GM19455 (cell line): Measurements from ENCODE around the gene ZNF831.

Source experiments
- ATAC-seq: cut with Tn5 transposase; IDR thresholded peaks from one replicate; pipeline ENCODE4 v1.9.1; 2021; ENCODE audit not compliant: unreplicated experiment

Gene ZNF831

GRCh38 chr20:59139998-59140397 lies 23.6 kb upstream of the ZNF831 start:
- ATAC-seq = no peak

GRCh38 chr20:59141818-59142581 lies 21.6 kb upstream of the ZNF831 start:
- no peak for ATAC-seq

GRCh38 chr20:59143326-59143725 lies 20.3 kb upstream of the ZNF831 start:
- no peak for ATAC-seq

GRCh38 chr20:59144179-59144830 lies 19.3 kb upstream of the ZNF831 start:
- no peak for ATAC-seq

- ATAC-seq = no peak
Measured at GRCh38 chr20:59144831-59145196, 18.8 kb upstream of the ZNF831 start.

GRCh38 chr20:59145247-59145923 lies 18.2 kb upstream of the ZNF831 start:
- ATAC-seq = no peak

- ATAC-seq = no peak
Measured at GRCh38 chr20:59145924-59146779, 17.5 kb upstream of the ZNF831 start.

GRCh38 chr20:59146780-59147565 lies 16.6 kb upstream of the ZNF831 start:
- ATAC-seq = no peak

GRCh38 chr20:59147586-59147985 lies 16.0 kb upstream of the ZNF831 start:
- no peak for ATAC-seq

GRCh38 chr20:59148701-59149493 lies 14.7 kb upstream of the ZNF831 start:
- ATAC-seq = no peak

- no peak for ATAC-seq
Measured at GRCh38 chr20:59149678-59150504, 13.7 kb upstream of the ZNF831 start.

GRCh38 chr20:59150821-59151251 lies 12.8 kb upstream of the ZNF831 start:
- no peak for ATAC-seq

GRCh38 chr20:59151391-59151790 lies 12.2 kb upstream of the ZNF831 start:
- ATAC-seq = no peak

GRCh38 chr20:59151820-59152219 lies 11.8 kb upstream of the ZNF831 start:
- ATAC-seq = no peak

- ATAC-seq = no peak
Measured at GRCh38 chr20:59152559-59153354, 10.9 kb upstream of the ZNF831 start.

GRCh38 chr20:59153355-59153681 lies 10.3 kb upstream of the ZNF831 start:
- no peak for ATAC-seq

- ATAC-seq = no peak
Measured at GRCh38 chr20:59153832-59154231, 9.8 kb upstream of the ZNF831 start.
